Measurements from ENCODE around the gene USP19.

The USP19 gene

GRCh38 chr3:49120438-49121131, at the start of gene USP19:
Gene USP19, minus strand, starts transcription at chr3:49120823. Its CDS starts 1,678 bp downstream, at chr3:49119145.
- DNase-seq, result peak; percentile 96

GRCh38 chr3:49166752-49167556, 46.3 kb upstream of the USP19 start:
- no peak for DNase-seq

- peak; percentile 83 for DNase-seq
Observed at GRCh38 chr3:49165771-49166751, 45.4 kb upstream of the USP19 start, which contains the start of gene CCDC71. Gene CCDC71, minus strand, starts transcription at chr3:49166331. Its CDS starts 2,123 bp downstream, at chr3:49164208.

- DNase-seq, result no peak
Observed at GRCh38 chr3:49164983-49165720, 44.5 kb upstream of the USP19 start.

- DNase-seq, result no peak
Observed at GRCh38 chr3:49163609-49164008, 43.0 kb upstream of the USP19 start.

- no peak for DNase-seq
Observed at GRCh38 chr3:49162751-49163419, 42.3 kb upstream of the USP19 start.

- DNase-seq, result no peak
Observed at GRCh38 chr3:49161808-49162530, 41.3 kb upstream of the USP19 start.

- DNase-seq, result no peak
Observed at GRCh38 chr3:49161197-49161596, 40.6 kb upstream of the USP19 start.

- DNase-seq, result no peak
Observed at GRCh38 chr3:49158792-49159191, 38.2 kb upstream of the USP19 start.

- peak; percentile 70 for DNase-seq
Observed at GRCh38 chr3:49158103-49158709, 37.6 kb upstream of the USP19 start.

- no peak for DNase-seq
Observed at GRCh38 chr3:49157289-49157688, 36.7 kb upstream of the USP19 start.

GRCh38 chr3:49153349-49153912, 32.8 kb upstream of the USP19 start:
- no peak for DNase-seq

GRCh38 chr3:49151610-49152009, 31.0 kb upstream of the USP19 start:
- DNase-seq, result no peak

GRCh38 chr3:49148159-49148558, 27.5 kb upstream of the USP19 start:
- DNase-seq, result no peak

- no peak for DNase-seq
Observed at GRCh38 chr3:49140080-49140479, 19.5 kb upstream of the USP19 start.

- DNase-seq, result no peak
Observed at GRCh38 chr3:49135499-49135898, 14.9 kb upstream of the USP19 start.

GRCh38 chr3:49134471-49135265, 14.0 kb upstream of the USP19 start:
- DNase-seq, result no peak

- DNase-seq, result no peak
Observed at GRCh38 chr3:49133226-49133951, 12.8 kb upstream of the USP19 start.

All from CD4-positive, alpha-beta T cell treated with Interleukin-12 subunit alpha and Interleukin-12 subunit beta, for 1 hour (primary cell).